ENCODE data around the gene CSNK1A1. TPM values are rescaled to one million over a fixed set of nuclear protein-coding genes. Genes with fewer than 3 reads are reported as not detected.

The CSNK1A1 gene
- total RNA-seq, 1 experiment from 2014 or later, result 263 TPM

GRCh38 chr5:149521739-149522685 is 29.2 kb downstream of the CSNK1A1 start:
- ChIA-PET POLR2A (no interaction called here), RAD21 (ENCODE audit: low non-redundant PET in 1 of 2, low total read pairs in 2 of 2, uncharacterized antibody in 2 of 2, unreplicated experiment in 2 of 2) (no interaction called here), CTCF (no interaction called here)
- Histone ChIP-seq H3K27ac (ENCODE audit: low read depth, low read length) (no peak overlapping the region), H2AFZ (ENCODE audit: low read depth, low read length, poor library complexity, severe bottlenecking) (no peak overlapping the region), H3K79me2 (ENCODE audit: insufficient read depth, low read length) (peaks cover 100% of the 10 kb centered on the region), H4K20me1 (ENCODE audit: insufficient read depth) (peaks cover 66% of the 10 kb centered on the region), H3K27me3 (ENCODE audit: insufficient read depth, low read length) (no peaks in the 10 kb centered on the region), H3K9me2 (ENCODE audit: insufficient read depth) (no peaks in the 10 kb centered on the region), H3K36me3 (ENCODE audit: control insufficient read depth in 1 of 2, insufficient read depth in 2 of 2, low read length in 2 of 2) (peaks cover 18 to 31% of the 10 kb centered on the region in 2 experiments; a peak in 3 of 4 replicates), H3K4me1 (ENCODE audit: control insufficient read depth in 1 of 2, insufficient read depth in 2 of 2, low read length in 2 of 2) (peaks cover 0 to 8% of the 10 kb centered on the region in 2 experiments; a peak in 1 of 4 replicates), H3K9me3 (ENCODE audit: control insufficient read depth in 1 of 2, insufficient read depth in 1 of 2, low read depth in 1 of 2, low read length in 2 of 2) (no peaks in the 10 kb centered on the region), H3K4me2 (ENCODE audit: low read length) (no peak overlapping the region), H3K9ac (ENCODE audit: low read length) (no peak overlapping the region), H3K4me3 (replicated peaks in 1 of 2; ENCODE audit: low read depth in 1 of 2, low read length in 2 of 2) (no peak overlapping the region)
- DNase-seq (ENCODE audit: low read depth, low spot score) (no peak), ATAC-seq (no peak)
- intact Hi-C loops (cut with micrococcal nuclease), result no loop called here
- no TSS peak for BruUV-seq (replicated peaks)
- TF ChIP-seq CTCF (IDR thresholded peaks at IDR 0.05 in 2 of 3, conservative IDR thresholded peaks at IDR 0.05 in 1 of 3; ENCODE audit: borderline replicate concordance in 1 of 3, insufficient read depth in 1 of 3, low read depth in 2 of 3, low read length in 2 of 3) (no peak), EZH2 (IDR thresholded peaks at IDR 0.05) (no peak)

DNA sequence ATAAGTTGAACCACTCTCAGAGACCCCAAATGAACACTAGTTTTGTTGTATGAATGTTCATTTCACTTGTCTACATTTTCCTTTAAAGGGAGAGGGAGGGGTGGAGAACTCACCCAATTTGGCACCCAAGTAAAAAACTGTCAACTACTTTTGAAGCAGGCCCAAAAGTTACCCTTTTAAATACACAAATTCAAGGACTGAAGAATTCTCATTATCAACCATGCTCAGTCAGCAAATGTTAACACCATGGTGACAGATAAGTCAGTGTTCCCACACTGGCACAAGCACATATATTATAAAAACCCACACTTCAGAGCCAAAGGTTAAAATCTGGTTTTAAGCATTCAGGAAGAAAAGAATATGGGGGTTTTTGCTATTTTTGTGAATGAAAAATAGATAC is 31.6 kb downstream of the CSNK1A1 start:
- 0 out of 4 replicates have a peak, but pooled peaks cover 0 to 5% of the 10 kb centered on the region in 2 experiments for H3K4me1 ChIP-seq (ENCODE audit: control insufficient read depth in 1 of 2, insufficient read depth in 2 of 2, low read length in 2 of 2)
- no peaks in the 10 kb centered on the region for H3K27me3 ChIP-seq (ENCODE audit: insufficient read depth, low read length)
- BruUV-seq (replicated peaks), result no TSS peak
- DNase-seq (ENCODE audit: low read depth, low spot score) (no peak), ATAC-seq (no peak)
- no peak overlapping the region for H3K4me3 ChIP-seq (replicated peaks in 1 of 2; ENCODE audit: low read depth in 1 of 2, low read length in 2 of 2)
- no peak overlapping the region for H3K4me2 ChIP-seq (ENCODE audit: low read length)
- H2AFZ ChIP-seq (ENCODE audit: low read depth, low read length, poor library complexity, severe bottlenecking), result no peak overlapping the region
- H4K20me1 ChIP-seq (ENCODE audit: insufficient read depth), result peaks cover 52% of the 10 kb centered on the region; the same call in 1 of the 2 replicates
- TF ChIP-seq JUND (IDR thresholded peaks at IDR 0.05) (no peak), RAD21 (IDR thresholded peaks at IDR 0.05; ENCODE audit: low read depth) (no peak), SP1 (IDR thresholded peaks at IDR 0.05; ENCODE audit: low read depth) (no peak), TCF7L2 (IDR thresholded peaks at IDR 0.05; ENCODE audit: borderline replicate concordance, extremely low read depth, insufficient read depth, insufficient read length) (no peak), EZH2 (IDR thresholded peaks at IDR 0.05) (no peak), ATF3 (IDR thresholded peaks at IDR 0.05) (no peak), CBX3 (IDR thresholded peaks at IDR 0.05; ENCODE audit: low read depth) (no peak), MAX (IDR thresholded peaks at IDR 0.05) (no peak), FOSL1 (IDR thresholded peaks at IDR 0.05; ENCODE audit: low read depth) (no peak), ZNF274 (IDR thresholded peaks at IDR 0.05; ENCODE audit: low read depth, low read length) (no peak), POLR2AphosphoS5 (IDR thresholded peaks at IDR 0.05; ENCODE audit: low read depth, low read length) (no peak)
- ChIA-PET POLR2A (no interaction called here), RAD21 (ENCODE audit: low non-redundant PET in 1 of 2, low total read pairs in 2 of 2, uncharacterized antibody in 2 of 2, unreplicated experiment in 2 of 2) (no interaction called here), CTCF (no interaction called here)
- H3K9ac ChIP-seq (ENCODE audit: low read length), result no peak overlapping the region
- no peak overlapping the region for H3K27ac ChIP-seq (ENCODE audit: low read depth, low read length)
- intact Hi-C loops (cut with micrococcal nuclease), result no loop called here
- peaks cover 100% of the 10 kb centered on the region for H3K79me2 ChIP-seq (ENCODE audit: insufficient read depth, low read length)
- no peaks in the 10 kb centered on the region for H3K9me3 ChIP-seq (ENCODE audit: control insufficient read depth in 1 of 2, insufficient read depth in 1 of 2, low read depth in 1 of 2, low read length in 2 of 2)
- no peaks in the 10 kb centered on the region for H3K9me2 ChIP-seq (ENCODE audit: insufficient read depth)
- peaks cover 18 to 31% of the 10 kb centered on the region in 2 experiments; a peak in 3 of 4 replicates for H3K36me3 ChIP-seq (ENCODE audit: control insufficient read depth in 1 of 2, insufficient read depth in 2 of 2, low read length in 2 of 2)
